Neural progenitor cell (in vitro differentiated cells): ENCODE data around the gene CKB. TPM values are rescaled to one million over a fixed set of nuclear protein-coding genes. Genes with fewer than 3 reads are reported as not detected.
A peak's percentile ranks its signal among the peaks of the same experiment; 100 is the strongest.

Source experiments
- DNase-seq: peaks from one replicate; pipeline ENCODE4 v3.0.0-alpha.2; 2016; ENCODE audit warnings: low spot score
- H2AFZ ChIP-seq: fragments of 200-600 bp; sonication (generic); replicated peaks from 2 replicates; pipeline ENCODE4 v1.6.1; 2016; ENCODE audit warnings: antibody characterized with exemption
- H3F3A ChIP-seq: fragments of 200-600 bp; sonication (generic); 2 replicates; pipeline ENCODE4 v1.6.1; 2016; ENCODE audit warnings: antibody characterized with exemption, low read depth
- H3K27ac ChIP-seq: fragments of 200-600 bp; sonication (generic); 2 replicates; pipeline ENCODE4 v1.5.1; 2016; ENCODE audit warnings: mild to moderate bottlenecking
- H3K27me3 ChIP-seq: fragments of 200-600 bp; sonication (generic); 2 replicates; pipeline ENCODE4 v1.6.1; 2016; ENCODE audit warnings: mild to moderate bottlenecking, moderate library complexity
- H3K36me3 ChIP-seq: fragments of 200-600 bp; sonication (generic); 2 replicates; pipeline ENCODE4 v1.5.1; 2016
- H3K4me1 ChIP-seq: fragments of 200-600 bp; sonication (generic); 2 replicates; pipeline ENCODE4 v1.6.1; 2016; ENCODE audit warnings: mixed run types
- H3K4me2 ChIP-seq: fragments of 200-600 bp; sonication (generic); 2 replicates; pipeline ENCODE4 v1.6.1; 2016
- H3K4me3 ChIP-seq: fragments of 200-600 bp; sonication (generic); 2 replicates; pipeline ENCODE4 v1.5.1; 2016
- H3K79me2 ChIP-seq: fragments of 200-600 bp; sonication (generic); 2 replicates; pipeline ENCODE4 v1.6.1; 2016; ENCODE audit warnings: low read depth
- H3K9ac ChIP-seq: fragments of 200-600 bp; sonication (generic); 2 replicates; pipeline ENCODE4 v1.6.1; 2016
- H3K9me3 ChIP-seq: fragments of 200-600 bp; sonication (generic); 2 replicates; pipeline ENCODE4 v1.5.1; 2016; ENCODE audit warnings: low read depth
- H4K20me1 ChIP-seq: fragments of 200-600 bp; sonication (generic); 2 replicates; pipeline ENCODE4 v1.6.1; 2016; ENCODE audit warnings: low read depth
- H3K27ac Mint-ChIP-seq: 3 replicates; pipeline ENCODE4 v1.8.0; 2021; ENCODE audit warnings: mixed read lengths
- H3K27me3 Mint-ChIP-seq: 2 replicates; pipeline ENCODE4 v1.8.0; 2022; ENCODE audit warnings: low read depth, mild to moderate bottlenecking, inconsistent platforms, moderate library complexity, mixed read lengths; ENCODE audit not compliant: insufficient read depth
- H3K36me3 Mint-ChIP-seq: 3 replicates; pipeline ENCODE4 v1.8.0; 2021; ENCODE audit warnings: mixed read lengths
- H3K4me1 Mint-ChIP-seq: 3 replicates; pipeline ENCODE4 v1.8.0; 2021; ENCODE audit warnings: mixed read lengths
- H3K4me3 Mint-ChIP-seq: 3 replicates; pipeline ENCODE4 v1.8.0; 2021; ENCODE audit warnings: mild to moderate bottlenecking, moderate library complexity, mixed read lengths
- H3K9me3 Mint-ChIP-seq: 3 replicates; pipeline ENCODE4 v1.8.0; 2020; ENCODE audit warnings: mixed read lengths
- CTCF ChIP-seq: fragments of 200-600 bp; sonication (generic); IDR thresholded peaks from 2 replicates; pipeline ENCODE4 v1.5.1; 2017; ENCODE audit warnings: antibody characterized with exemption, mild to moderate bottlenecking
- EZH2 ChIP-seq: fragments of 200-600 bp; sonication (generic); IDR thresholded peaks from 2 replicates; pipeline ENCODE4 v1.6.1; 2017; ENCODE audit warnings: antibody characterized with exemption, mild to moderate bottlenecking, moderate library complexity
- EZH2phosphoT487 ChIP-seq: fragments of 200-600 bp; sonication (generic); IDR thresholded peaks from 2 replicates; pipeline ENCODE4 v1.6.1; 2017; ENCODE audit warnings: antibody characterized with exemption
- total RNA-seq: library from RNA; depleted of rRNA; stranded (reverse); fragments of >200 nt; gene quantifications from 2 replicates; pipeline ENCODE4 v1.2.3, GENCODE V29; 2015; ENCODE audit warnings: low replicate concordance

The CKB gene
- total RNA-seq, 1 donor from 2014 or later = 54.2 TPM

GRCh38 chr14:103539056-103539825 lies 16.6 kb upstream of the CKB start:
- no peak overlapping the region for H3K4me3 ChIP-seq
- H3K4me3 Mint-ChIP-seq = no peak overlapping the region
- peaks cover 25% of the 10 kb centered on the region for H3K4me1 Mint-ChIP-seq

GRCh38 chr14:103538291-103539055 lies 15.8 kb upstream of the CKB start:
- no peaks in the 10 kb centered on the region for H3K9me3 ChIP-seq
- Mint-ChIP-seq H3K9me3 (no peaks in the 10 kb centered on the region), H3K4me1 (peaks cover 25% of the 10 kb centered on the region), H3K27me3 (peaks cover 4% of the 10 kb centered on the region), H3K4me3 (no peak overlapping the region), H3K27ac (peak overlapping the region; percentile 63), H3K36me3 (peaks cover 2% of the 10 kb centered on the region)
- no peaks in the 10 kb centered on the region for H4K20me1 ChIP-seq
- H3K9ac ChIP-seq = no peak overlapping the region
- no peak overlapping the region for H2AFZ ChIP-seq
- H3K4me3 ChIP-seq = no peak overlapping the region
- TF ChIP-seq CTCF (no peak), EZH2 (no peak), EZH2phosphoT487 (no peak)
- no peaks in the 10 kb centered on the region for H3K79me2 ChIP-seq
- no peaks in the 10 kb centered on the region for H3K27me3 ChIP-seq
- H3K4me1 ChIP-seq = peaks cover 31% of the 10 kb centered on the region
- no peak overlapping the region for H3K27ac ChIP-seq
- peaks cover 7% of the 10 kb centered on the region for H3F3A ChIP-seq
- H3K36me3 ChIP-seq = no peaks in the 10 kb centered on the region
- no peak overlapping the region for H3K4me2 ChIP-seq
- DNase-seq = no peak

More at GRCh38 chr14:103539056-103539825, 16.6 kb upstream of the CKB start:
- no peaks in the 10 kb centered on the region for H3K36me3 ChIP-seq
- no peaks in the 10 kb centered on the region for H4K20me1 ChIP-seq
- no peak for DNase-seq
- peaks cover 7% of the 10 kb centered on the region for H3F3A ChIP-seq
- no peaks in the 10 kb centered on the region for H3K27me3 ChIP-seq
- peaks cover 4% of the 10 kb centered on the region for H3K27me3 Mint-ChIP-seq
- H3K36me3 Mint-ChIP-seq = peaks cover 2% of the 10 kb centered on the region
- peak overlapping the region; percentile 63 for H3K27ac Mint-ChIP-seq
- H3K9me3 Mint-ChIP-seq = no peaks in the 10 kb centered on the region
- H3K9me3 ChIP-seq = no peaks in the 10 kb centered on the region
- TF ChIP-seq CTCF (no peak), EZH2 (no peak), EZH2phosphoT487 (no peak)
- no peak overlapping the region for H3K9ac ChIP-seq
- H3K4me1 ChIP-seq = peaks cover 39% of the 10 kb centered on the region
- H3K4me2 ChIP-seq = no peak overlapping the region
- H2AFZ ChIP-seq = no peak overlapping the region
- no peak overlapping the region for H3K27ac ChIP-seq
- no peaks in the 10 kb centered on the region for H3K79me2 ChIP-seq

GRCh38 chr14:103537175-103537990 lies 14.8 kb upstream of the CKB start:
- Mint-ChIP-seq H3K4me1 (peaks cover 21% of the 10 kb centered on the region), H3K36me3 (peaks cover 2% of the 10 kb centered on the region), H3K9me3 (no peaks in the 10 kb centered on the region), H3K4me3 (no peak overlapping the region), H3K27ac (peak overlapping the region; percentile 82), H3K27me3 (peaks cover 4% of the 10 kb centered on the region)
- Histone ChIP-seq H3K4me2 (no peak overlapping the region), H3K9ac (no peak overlapping the region), H2AFZ (no peak overlapping the region), H3K36me3 (no peaks in the 10 kb centered on the region), H3K9me3 (no peaks in the 10 kb centered on the region), H3K27me3 (no peaks in the 10 kb centered on the region), H3K79me2 (no peaks in the 10 kb centered on the region), H3K4me1 (peaks cover 23% of the 10 kb centered on the region), H3K27ac (no peak overlapping the region), H3K4me3 (no peak overlapping the region), H4K20me1 (no peaks in the 10 kb centered on the region), H3F3A (peaks cover 7% of the 10 kb centered on the region)
- no peak for TF ChIP-seq EZH2
- no peak for TF ChIP-seq CTCF
- TF ChIP-seq EZH2phosphoT487 = no peak
- no peak for DNase-seq
